Sigmoid colon (tissue), 7 donors: Measurements from ENCODE around the gene SRRM3. TPM values are rescaled to one million over a fixed set of nuclear protein-coding genes. Genes with fewer than 3 reads are reported as not detected.
"Not testable (repeated sequence)": the region's sequence is repeated elsewhere in the genome, so short reads cannot be mapped to it uniquely, and the experiment has no call there.

Experiments used
- DNase-seq: peaks from one replicate; pipeline ENCODE4 v3.0.0-alpha.2; 2019
- H3K27ac ChIP-seq, 4 donors: fragments of 200-600 bp; sonication (generic); one replicate each; pipeline ENCODE4 v1.5.1; 2016 to 2019; ENCODE audit warnings: mild to moderate bottlenecking in 1 of 4
- H3K27me3 ChIP-seq, 3 donors: fragments of 200-600 bp; sonication (generic); one replicate each; pipeline ENCODE4 v1.5.1; 2019; ENCODE audit warnings: mild to moderate bottlenecking in 1 of 3
- H3K36me3 ChIP-seq, 4 donors: fragments of 200-600 bp; sonication (generic); one replicate each; pipeline ENCODE4 v1.5.1; 2016 to 2019
- H3K4me1 ChIP-seq, 4 donors: fragments of 200-600 bp; sonication (generic); one replicate each; pipeline ENCODE4 v1.5.1; 2017 to 2019
- H3K4me3 ChIP-seq, 4 donors: fragments of 200-600 bp; sonication (generic); one replicate each; pipeline ENCODE4 v1.5.1; 2017 to 2019; ENCODE audit warnings: mild to moderate bottlenecking in 2 of 4, moderate library complexity in 1 of 4
- H3K9me3 ChIP-seq, 4 donors: fragments of 200-600 bp in 3 of 4; sonication (generic) in 3 of 4; one replicate each; pipeline versions ENCODE4 v1.5.1 to v1.6.1; 2013 to 2019
- CTCF ChIP-seq, 4 experiments: fragments of 450-650 bp in 3 of 4; fragments of 200-600 bp in 1 of 4; IDR thresholded peaks; one replicate each; pipeline ENCODE4 v1.5.1; 2016 to 2019; ENCODE audit warnings: antibody characterized with exemption in 4 of 4, mild to moderate bottlenecking in 3 of 4, moderate library complexity in 2 of 4
- EP300 ChIP-seq, 4 donors: sonication (generic); formaldehyde crosslinking; IDR thresholded peaks; one replicate each; pipeline ENCODE4 v1.6.1; 2017; ENCODE audit warnings: antibody characterized with exemption in 4 of 4
- POLR2A ChIP-seq, 2 donors: fragments of 450-650 bp; IDR thresholded peaks; one replicate each; pipeline ENCODE4 v1.6.1; 2016; ENCODE audit warnings: antibody characterized with exemption in 2 of 2, mild to moderate bottlenecking in 2 of 2, moderate library complexity in 2 of 2
- POLR2AphosphoS5 ChIP-seq, 4 donors: sonication (generic); formaldehyde crosslinking; IDR thresholded peaks; one replicate each; pipeline ENCODE4 v1.6.1; 2017; ENCODE audit warnings: antibody characterized with exemption in 4 of 4
- WGBS, 2 donors: extraction: QIAGEN DNeasy Blood & Tissue Kit; methylation state at CpG; one replicate each; pipeline ENCODE4 v1.1.7; 2013; 5-methylcytosine and 5-hydroxymethylcytosine counted together
- intact Hi-C: fragments of 100-400 bp; cut with DNase I; formaldehyde crosslinking; loops from one replicate; pipeline ENCODE4 v1.15.1; 2023
- polyA plus RNA-seq, 3 donors: library from polyadenylated mRNA; stranded (reverse); fragments of 200-250 nt; gene quantifications; one replicate each; pipeline ENCODE4 v1.2.3, GENCODE V29; 2013
- total RNA-seq, 4 donors: library from RNA; depleted of rRNA; stranded (reverse); fragments of >200 nt; gene quantifications; one replicate each; pipeline ENCODE4 v1.1.0, GENCODE V29; 2016
- donor health status: healthy with polysubstance abuse.
- donor health status: Bipolar disorder and iron deficiency.
- donor health status: healthy.

SRRM3 gene
- total and polyA plus RNA-seq, 7 donors = 1.4 to 16.1 (median 2.2) TPM

GRCh38 chr7:76211216-76211615, 9.5 kb downstream of the SRRM3 start:
- peaks cover 0 to 8% (median 0%) of the 10 kb centered on the region in 3 donors for H3K27me3 ChIP-seq
- H3K36me3 ChIP-seq = no peaks in the 10 kb centered on the region
- intact Hi-C loops = no loop called here
- H3K9me3 ChIP-seq = no peaks in the 10 kb centered on the region
- H3K4me3 ChIP-seq = no peak overlapping the region
- no peak overlapping the region for H3K27ac ChIP-seq
- DNase-seq = no peak
- 55 to 75% methylated on average over 11 of the region's 11 CpGs for WGBS, 2 donors
- H3K4me1 ChIP-seq = no peaks in the 10 kb centered on the region
- no peak for TF ChIP-seq EP300 (IDR thresholded peaks at IDR 0.05)

GRCh38 chr7:76215349-76215748, 13.7 kb downstream of the SRRM3 start:
- H3K4me1 ChIP-seq, H3K9me3 ChIP-seq: not testable (repeated sequence)
- WGBS, 2 donors = 84 to 85% methylated on average over 4 of the region's 4 CpGs

GRCh38 chr7:76216381-76217082, 14.8 kb downstream of the SRRM3 start:
- H3K36me3 ChIP-seq = no peaks in the 10 kb centered on the region
- H3K27me3 ChIP-seq = peaks cover 4 to 46% (median 15%) of the 10 kb centered on the region in 3 donors
- no peaks in the 10 kb centered on the region for H3K9me3 ChIP-seq
- no peak overlapping the region for H3K27ac ChIP-seq
- no peak for DNase-seq
- intact Hi-C loops = no loop called here
- H3K4me3 ChIP-seq = no peak overlapping the region
- WGBS, 2 donors = 33 to 39% methylated on average over 9 of the region's 9 CpGs
- TF ChIP-seq POLR2AphosphoS5 (IDR thresholded peaks at IDR 0.05) (no peak), EP300 (IDR thresholded peaks at IDR 0.05) (no peak), POLR2A (IDR thresholded peaks at IDR 0.05) (no peak), CTCF (IDR thresholded peaks at IDR 0.05) (no peak)
- no peaks in the 10 kb centered on the region for H3K4me1 ChIP-seq

More at GRCh38 chr7:76215349-76215748, 13.7 kb downstream of the SRRM3 start:
- DNase-seq, H3K36me3 ChIP-seq, H3K27ac ChIP-seq, H3K4me3 ChIP-seq, intact Hi-C loops: not testable (repeated sequence)
- peaks cover 4 to 42% (median 12%) of the 10 kb centered on the region in 3 donors for H3K27me3 ChIP-seq

- Histone ChIP-seq H3K27me3 (peaks cover 4 to 46% (median 15%) of the 10 kb centered on the region in 3 donors), H3K36me3 (no peaks in the 10 kb centered on the region), H3K4me3 (no peak overlapping the region), H3K27ac (no peak overlapping the region), H3K4me1 (no peaks in the 10 kb centered on the region), H3K9me3 (no peaks in the 10 kb centered on the region)
- intact Hi-C loops = no loop called here
- WGBS, 2 donors = 44 to 49% methylated on average over 6 of the region's 6 CpGs
- no peak for DNase-seq
- TF ChIP-seq POLR2A (IDR thresholded peaks at IDR 0.05) (no peak), CTCF (IDR thresholded peaks at IDR 0.05) (no peak), EP300 (IDR thresholded peaks at IDR 0.05) (no peak), POLR2AphosphoS5 (IDR thresholded peaks at IDR 0.05) (no peak)
These were observed 16.4 kb downstream of the SRRM3 start for GRCh38 chr7:76217942-76218566.

GRCh38 chr7:76220185-76221057, 18.7 kb downstream of the SRRM3 start:
- Histone ChIP-seq H3K9me3 (no peaks in the 10 kb centered on the region), H3K27me3 (peaks cover 5 to 58% (median 25%) of the 10 kb centered on the region in 3 donors), H3K4me1 (no peaks in the 10 kb centered on the region), H3K36me3 (no peaks in the 10 kb centered on the region), H3K27ac (no peak overlapping the region), H3K4me3 (no peak overlapping the region)
- intact Hi-C loops = no loop called here
- 22 to 37% methylated on average over 16 of the region's 16 CpGs for WGBS, 2 donors
- DNase-seq = no peak
- TF ChIP-seq EP300 (IDR thresholded peaks at IDR 0.05) = no peak
- TF ChIP-seq POLR2A (IDR thresholded peaks at IDR 0.05) = no peak
- TF ChIP-seq POLR2AphosphoS5 (IDR thresholded peaks at IDR 0.05) = no peak
- no peak for TF ChIP-seq CTCF (IDR thresholded peaks at IDR 0.05)
